ENCODE data around the gene R3HDM2.
"Not testable (repeated sequence)": the region's sequence is repeated elsewhere in the genome, so short reads cannot be mapped to it uniquely, and the experiment has no call there.

R3HDM2 gene

DNA sequence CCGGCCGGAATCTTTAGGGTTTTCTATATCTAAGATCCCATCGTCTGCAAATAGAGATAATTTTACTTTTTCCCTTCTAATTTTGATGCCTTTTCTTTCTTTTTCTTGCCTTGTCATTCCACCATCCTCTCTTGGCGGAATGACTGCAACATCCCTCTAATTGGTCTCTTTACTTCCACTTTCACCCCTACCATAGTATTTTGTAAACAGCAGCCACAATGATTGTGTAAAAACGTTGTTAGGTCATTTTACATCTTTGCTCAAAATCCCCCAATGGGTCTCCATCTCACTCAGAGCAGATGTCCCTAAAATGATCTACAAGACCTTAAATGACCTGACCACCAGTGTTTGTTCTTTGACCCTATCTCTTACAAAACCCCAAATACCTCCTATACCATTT lies 99.9 kb downstream of the R3HDM2 start:
- no peak overlapping the region for H3K9ac ChIP-seq (ENCODE audit: low read length)
- H3K36me3 ChIP-seq (ENCODE audit: control insufficient read depth, low read depth, low read length), result no peaks in the 10 kb centered on the region
- H3K27me3 ChIP-seq (ENCODE audit: control insufficient read depth, insufficient read depth, low read length), result no peaks in the 10 kb centered on the region
- H3K9me3 ChIP-seq (ENCODE audit: control insufficient read depth, low read depth, low read length), result no peaks in the 10 kb centered on the region
- no peak overlapping the region for H3K4me3 ChIP-seq (ENCODE audit: low read length)
- no peak overlapping the region for H3K27ac ChIP-seq (ENCODE audit: low read length)
- H3K4me1 ChIP-seq (ENCODE audit: control insufficient read depth, low read depth, low read length), result no peaks in the 10 kb centered on the region

DNA sequence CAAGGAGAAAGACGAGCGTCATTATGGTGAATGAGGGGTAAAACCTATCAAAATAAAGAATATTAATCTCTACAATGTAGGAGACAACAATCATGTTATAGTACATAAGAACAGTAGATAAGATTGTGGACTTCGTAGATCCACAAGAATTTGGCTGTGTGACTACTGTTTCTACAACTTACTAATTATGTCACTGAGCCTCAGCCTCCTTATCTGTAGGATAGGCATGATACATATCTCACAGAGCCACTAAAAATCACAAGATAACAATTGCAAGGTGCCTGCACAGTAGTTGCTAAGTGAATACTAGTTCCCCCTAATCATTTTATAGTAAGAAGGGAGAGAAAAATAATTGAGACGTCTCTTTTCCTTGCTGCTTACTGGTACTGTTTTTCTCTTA lies 101.6 kb downstream of the R3HDM2 start:
- Histone ChIP-seq H3K9me3 (ENCODE audit: control insufficient read depth, low read depth, low read length) (no peaks in the 10 kb centered on the region), H3K36me3 (ENCODE audit: control insufficient read depth, low read depth, low read length) (no peaks in the 10 kb centered on the region), H3K27ac (ENCODE audit: low read length) (no peak overlapping the region), H3K4me3 (ENCODE audit: low read length) (no peak overlapping the region), H3K9ac (ENCODE audit: low read length) (no peak overlapping the region), H3K4me1 (ENCODE audit: control insufficient read depth, low read depth, low read length) (no peaks in the 10 kb centered on the region), H3K27me3 (ENCODE audit: control insufficient read depth, insufficient read depth, low read length) (no peaks in the 10 kb centered on the region)

DNA sequence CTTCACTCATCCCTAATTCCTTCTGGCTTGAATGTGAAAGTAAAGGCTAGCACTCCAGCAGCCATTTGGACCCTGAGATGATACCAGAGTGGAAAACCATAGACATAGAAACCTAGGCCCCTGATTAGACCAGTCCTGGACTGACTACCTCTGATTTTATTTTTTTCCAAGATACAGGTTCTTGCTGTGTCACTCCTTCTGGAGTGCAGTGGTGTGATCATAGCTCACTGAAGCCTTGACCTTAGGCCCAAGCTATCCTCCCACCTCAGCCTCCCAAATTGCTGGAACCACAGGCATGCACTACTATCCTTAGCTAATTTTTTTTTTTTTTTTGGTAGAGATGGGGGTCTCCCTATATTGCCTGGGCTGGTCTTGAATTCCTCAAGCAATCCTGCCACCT lies 105.4 kb downstream of the R3HDM2 start:
- Histone ChIP-seq H3K4me3 (ENCODE audit: low read length) (no peak overlapping the region), H3K36me3 (ENCODE audit: control insufficient read depth, low read depth, low read length) (no peaks in the 10 kb centered on the region), H3K9ac (ENCODE audit: low read length) (no peak overlapping the region), H3K27me3 (ENCODE audit: control insufficient read depth, insufficient read depth, low read length) (no peaks in the 10 kb centered on the region), H3K27ac (ENCODE audit: low read length) (no peak overlapping the region), H3K9me3 (ENCODE audit: control insufficient read depth, low read depth, low read length) (no peaks in the 10 kb centered on the region), H3K4me1 (ENCODE audit: control insufficient read depth, low read depth, low read length) (no peaks in the 10 kb centered on the region)

DNA sequence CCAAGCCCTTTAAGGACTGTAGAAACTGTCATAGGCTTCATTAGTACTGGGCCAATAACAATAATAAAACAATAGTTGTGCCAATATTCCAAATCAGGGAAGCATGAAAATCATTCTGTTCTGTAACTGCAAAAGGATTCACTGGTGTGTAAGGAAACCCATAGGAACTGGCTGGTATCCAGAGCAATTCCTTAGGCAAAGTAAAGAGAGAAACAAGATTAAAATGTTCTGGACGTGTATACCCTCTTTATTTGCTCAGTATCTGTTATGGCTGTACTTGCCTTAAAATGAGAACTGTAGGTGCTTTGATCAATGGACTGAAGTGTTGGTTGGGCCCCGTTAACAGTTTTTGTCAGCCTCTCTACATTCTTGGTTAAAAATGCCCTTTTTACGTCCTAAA lies 107.4 kb downstream of the R3HDM2 start:
- Histone ChIP-seq H3K9me3 (ENCODE audit: control insufficient read depth, low read depth, low read length) (no peaks in the 10 kb centered on the region), H3K4me3 (ENCODE audit: low read length) (no peak overlapping the region), H3K36me3 (ENCODE audit: control insufficient read depth, low read depth, low read length) (no peaks in the 10 kb centered on the region), H3K9ac (ENCODE audit: low read length) (no peak overlapping the region), H3K27ac (ENCODE audit: low read length) (no peak overlapping the region), H3K27me3 (ENCODE audit: control insufficient read depth, insufficient read depth, low read length) (no peaks in the 10 kb centered on the region), H3K4me1 (ENCODE audit: control insufficient read depth, low read depth, low read length) (no peaks in the 10 kb centered on the region)

DNA sequence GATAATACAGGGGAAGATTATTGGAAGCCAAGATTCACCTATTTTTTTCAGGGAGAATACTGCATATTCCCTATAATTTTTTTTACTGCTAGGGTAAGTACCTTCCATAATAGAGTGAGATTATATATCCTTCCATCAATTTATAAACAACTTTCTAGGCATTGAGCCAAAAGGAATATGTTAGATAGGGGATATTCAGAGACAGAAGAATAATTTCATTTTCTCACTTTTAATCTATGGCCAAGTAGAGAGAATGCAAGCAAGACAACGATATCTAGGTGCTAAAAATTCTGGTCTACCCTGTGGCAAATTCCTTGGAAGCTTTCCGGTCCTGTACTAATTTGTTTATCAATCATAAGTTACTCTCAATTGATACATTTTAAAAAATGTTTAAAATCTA lies 110.2 kb downstream of the R3HDM2 start:
- no peaks in the 10 kb centered on the region for H3K4me1 ChIP-seq (ENCODE audit: control insufficient read depth, low read depth, low read length)
- H3K9ac ChIP-seq (ENCODE audit: low read length), result no peak overlapping the region
- H3K36me3 ChIP-seq (ENCODE audit: control insufficient read depth, low read depth, low read length), result no peaks in the 10 kb centered on the region
- H3K27ac ChIP-seq (ENCODE audit: low read length), result no peak overlapping the region
- no peaks in the 10 kb centered on the region for H3K9me3 ChIP-seq (ENCODE audit: control insufficient read depth, low read depth, low read length)
- no peaks in the 10 kb centered on the region for H3K27me3 ChIP-seq (ENCODE audit: control insufficient read depth, insufficient read depth, low read length)
- H3K4me3 ChIP-seq (ENCODE audit: low read length), result no peak overlapping the region

DNA sequence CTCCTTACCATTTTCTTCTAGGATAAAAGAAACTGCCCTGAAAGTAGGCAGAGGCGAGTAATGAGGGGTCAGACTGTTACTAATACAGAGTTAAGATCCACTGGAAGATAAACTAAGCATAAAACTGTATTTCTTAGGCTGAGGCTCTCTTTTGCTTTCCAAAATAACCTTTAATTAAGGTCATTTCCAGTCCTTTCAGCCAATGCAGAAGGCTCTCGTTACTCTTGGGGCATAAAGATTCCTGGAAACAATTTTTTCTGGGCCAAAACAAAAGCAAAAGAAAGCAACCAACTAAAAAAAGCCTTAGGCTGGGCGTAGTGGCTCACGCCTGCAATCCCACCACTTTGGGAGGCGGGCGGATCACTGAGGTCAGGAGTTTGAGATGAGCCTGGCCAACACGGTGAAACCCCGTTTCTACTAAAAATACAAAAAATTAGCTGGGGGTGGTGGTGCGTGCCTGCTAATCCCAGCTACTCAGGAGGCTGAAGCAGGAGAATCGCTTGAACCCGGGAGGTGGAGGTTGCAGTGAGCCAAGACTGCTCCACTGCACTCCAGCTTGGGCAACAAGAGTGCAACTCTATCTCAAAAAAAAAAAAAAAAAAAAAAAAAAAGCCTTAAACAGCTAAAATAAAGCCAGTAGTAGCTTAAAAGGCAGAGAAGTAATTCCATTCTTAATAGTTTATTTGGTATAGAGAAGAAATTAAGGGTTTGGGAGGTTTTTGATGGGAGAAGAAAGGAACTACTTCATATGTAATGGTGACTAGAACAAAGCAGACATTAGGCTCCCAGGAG lies 111.0 kb downstream of the R3HDM2 start:
- no peaks in the 10 kb centered on the region for H3K9me3 ChIP-seq (ENCODE audit: control insufficient read depth, low read depth, low read length)
- no peaks in the 10 kb centered on the region for H3K36me3 ChIP-seq (ENCODE audit: control insufficient read depth, low read depth, low read length)
- no peaks in the 10 kb centered on the region for H3K4me1 ChIP-seq (ENCODE audit: control insufficient read depth, low read depth, low read length)
- no peak overlapping the region for H3K4me3 ChIP-seq (ENCODE audit: low read length)
- H3K27ac ChIP-seq (ENCODE audit: low read length), result no peak overlapping the region
- H3K27me3 ChIP-seq (ENCODE audit: control insufficient read depth, insufficient read depth, low read length), result no peaks in the 10 kb centered on the region
- no peak overlapping the region for H3K9ac ChIP-seq (ENCODE audit: low read length)

DNA sequence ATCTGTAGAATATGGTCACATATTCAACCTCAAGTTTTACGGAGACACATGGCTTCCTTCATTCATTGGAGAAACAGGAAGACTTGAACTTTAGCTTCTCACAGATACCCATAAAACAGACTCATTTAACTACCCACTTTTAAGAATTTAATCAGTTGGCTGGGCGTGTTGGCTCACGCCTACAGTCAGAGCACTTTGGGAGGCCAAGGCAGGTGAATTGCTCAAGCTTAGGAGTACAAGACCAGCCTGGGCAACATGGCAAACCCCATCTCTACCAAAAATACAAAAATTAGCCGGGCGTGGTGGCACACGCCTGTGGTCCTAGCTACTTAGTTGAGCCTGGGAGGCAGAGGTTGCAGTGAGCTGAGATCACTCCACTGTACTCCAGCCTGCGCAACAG lies 115.2 kb downstream of the R3HDM2 start:
- no peaks in the 10 kb centered on the region for H3K27me3 ChIP-seq (ENCODE audit: control insufficient read depth, insufficient read depth, low read length)
- H3K4me1 ChIP-seq (ENCODE audit: control insufficient read depth, low read depth, low read length), result no peaks in the 10 kb centered on the region
- H3K4me3 ChIP-seq (ENCODE audit: low read length), result no peak overlapping the region
- H3K9ac ChIP-seq (ENCODE audit: low read length), result no peak overlapping the region
- no peaks in the 10 kb centered on the region for H3K36me3 ChIP-seq (ENCODE audit: control insufficient read depth, low read depth, low read length)
- H3K9me3 ChIP-seq (ENCODE audit: control insufficient read depth, low read depth, low read length), result no peaks in the 10 kb centered on the region
- H3K27ac ChIP-seq (ENCODE audit: low read length), result no peak overlapping the region

DNA sequence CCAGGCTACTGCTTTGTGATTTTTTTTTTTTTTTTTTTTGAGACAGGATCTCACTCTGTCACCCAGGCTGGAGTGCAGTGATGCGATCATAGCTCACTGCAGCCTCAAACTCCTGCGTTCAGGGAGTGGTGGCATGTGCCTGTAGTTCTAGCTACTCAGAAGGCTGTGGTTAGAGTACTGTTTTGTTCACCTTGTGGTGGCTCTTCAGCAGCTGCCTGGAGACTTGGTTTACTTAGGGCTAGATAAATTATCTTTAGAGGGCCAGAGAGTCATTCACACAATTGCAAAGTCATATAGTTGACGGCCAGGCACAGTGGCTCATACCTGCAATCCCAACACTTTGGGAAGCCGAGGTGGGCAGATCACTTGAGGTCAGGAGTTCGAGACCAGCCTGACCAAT lies 118.6 kb downstream of the R3HDM2 start:
- not testable (repeated sequence) for H3K9ac ChIP-seq (ENCODE audit: low read length); H3K36me3 ChIP-seq (ENCODE audit: control insufficient read depth, low read depth, low read length); H3K27ac ChIP-seq (ENCODE audit: low read length); H3K4me1 ChIP-seq (ENCODE audit: control insufficient read depth, low read depth, low read length); H3K27me3 ChIP-seq (ENCODE audit: control insufficient read depth, insufficient read depth, low read length); H3K4me3 ChIP-seq (ENCODE audit: low read length); H3K9me3 ChIP-seq (ENCODE audit: control insufficient read depth, low read depth, low read length)

DNA sequence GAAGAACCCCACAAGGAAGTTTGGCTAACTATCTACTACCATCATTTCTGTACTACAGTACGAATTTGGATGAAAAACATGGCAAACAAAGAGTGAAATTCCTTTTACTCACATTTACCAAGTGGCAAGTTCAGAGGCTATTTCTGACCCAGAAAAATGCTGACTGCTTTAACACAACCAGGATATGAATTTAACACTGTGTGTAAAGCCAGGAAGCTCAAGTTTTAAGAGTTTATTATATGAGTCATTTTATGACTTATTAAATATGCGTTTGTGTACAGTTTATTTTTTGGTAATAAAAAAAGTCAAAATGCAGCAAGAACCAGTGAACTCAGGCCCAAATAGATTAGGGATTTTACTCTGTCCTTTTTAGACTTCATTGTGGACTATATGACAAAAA lies 121.4 kb downstream of the R3HDM2 start:
- H3K27me3 ChIP-seq (ENCODE audit: control insufficient read depth, insufficient read depth, low read length), result no peaks in the 10 kb centered on the region
- H3K9ac ChIP-seq (ENCODE audit: low read length), result no peak overlapping the region
- H3K36me3 ChIP-seq (ENCODE audit: control insufficient read depth, low read depth, low read length), result no peaks in the 10 kb centered on the region
- no peak overlapping the region for H3K4me3 ChIP-seq (ENCODE audit: low read length)
- H3K4me1 ChIP-seq (ENCODE audit: control insufficient read depth, low read depth, low read length), result no peaks in the 10 kb centered on the region
- no peak overlapping the region for H3K27ac ChIP-seq (ENCODE audit: low read length)
- H3K9me3 ChIP-seq (ENCODE audit: control insufficient read depth, low read depth, low read length), result no peaks in the 10 kb centered on the region

DNA sequence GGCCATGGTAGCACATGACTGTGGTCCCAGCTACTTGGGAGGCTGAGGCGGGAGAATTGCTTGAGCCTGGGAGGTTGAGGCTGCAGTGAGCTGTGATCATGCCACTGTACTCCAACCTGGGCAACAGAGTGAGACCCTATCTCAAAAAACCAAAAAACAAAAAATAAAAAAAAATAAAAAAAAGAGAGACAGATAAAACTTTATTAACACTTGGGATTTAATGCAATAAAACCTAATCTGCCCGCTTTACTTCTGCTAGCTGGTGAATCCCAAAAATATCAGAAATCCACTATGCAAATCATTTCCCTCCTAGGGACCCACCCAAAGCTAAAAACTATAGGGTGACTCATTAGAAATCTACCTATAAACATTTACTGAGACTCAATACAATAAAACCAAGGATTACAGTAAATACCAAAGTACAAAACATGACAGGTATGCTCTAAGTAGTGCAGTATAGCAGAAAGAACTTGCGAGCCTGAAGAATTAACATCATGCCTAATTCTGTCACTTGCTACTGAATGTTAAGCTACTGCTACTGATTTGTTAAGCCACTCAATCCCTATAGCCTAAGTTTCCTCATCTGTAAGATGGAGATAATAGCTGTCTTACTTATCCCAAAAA lies 129.8 kb downstream of the R3HDM2 start:
- no peaks in the 10 kb centered on the region for H3K27me3 ChIP-seq (ENCODE audit: control insufficient read depth, insufficient read depth, low read length)
- no peak overlapping the region for H3K27ac ChIP-seq (ENCODE audit: low read length)
- no peaks in the 10 kb centered on the region for H3K9me3 ChIP-seq (ENCODE audit: control insufficient read depth, low read depth, low read length)
- H3K9ac ChIP-seq (ENCODE audit: low read length), result no peak overlapping the region
- peaks cover 6% of the 10 kb centered on the region for H3K36me3 ChIP-seq (ENCODE audit: control insufficient read depth, low read depth, low read length)
- H3K4me3 ChIP-seq (ENCODE audit: low read length), result no peak overlapping the region
- H3K4me1 ChIP-seq (ENCODE audit: control insufficient read depth, low read depth, low read length), result peaks cover 7% of the 10 kb centered on the region

DNA sequence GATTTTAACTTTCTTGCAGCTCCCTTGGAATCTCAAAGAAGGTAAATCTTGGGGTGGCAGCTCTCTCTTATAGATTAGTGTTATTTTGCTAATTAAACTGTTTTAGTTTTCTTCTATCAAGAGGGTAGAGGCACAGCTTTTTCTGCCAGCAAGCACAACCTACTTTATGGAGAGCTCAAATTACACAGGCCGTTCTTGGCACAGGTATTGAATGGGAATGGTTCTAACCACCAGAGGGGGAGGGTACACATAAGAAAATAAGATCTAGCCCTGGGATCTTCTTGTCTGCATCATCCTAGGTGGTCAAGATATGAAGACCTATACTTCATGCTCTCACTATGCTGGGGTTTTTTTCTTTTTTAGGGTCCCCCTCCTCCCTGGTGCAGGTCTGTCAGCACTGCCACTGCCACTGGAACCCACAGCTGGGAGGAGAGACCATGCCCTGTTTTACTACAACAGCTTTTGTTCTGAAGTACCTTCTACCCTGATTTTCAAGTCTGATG lies 131.3 kb downstream of the R3HDM2 start:
- H3K27ac ChIP-seq (ENCODE audit: low read length), result no peak overlapping the region
- H3K9me3 ChIP-seq (ENCODE audit: control insufficient read depth, low read depth, low read length), result no peaks in the 10 kb centered on the region
- no peak overlapping the region for H3K4me3 ChIP-seq (ENCODE audit: low read length)
- H3K4me1 ChIP-seq (ENCODE audit: control insufficient read depth, low read depth, low read length), result peaks cover 7% of the 10 kb centered on the region
- peaks cover 6% of the 10 kb centered on the region for H3K36me3 ChIP-seq (ENCODE audit: control insufficient read depth, low read depth, low read length)
- H3K9ac ChIP-seq (ENCODE audit: low read length), result no peak overlapping the region
- H3K27me3 ChIP-seq (ENCODE audit: control insufficient read depth, insufficient read depth, low read length), result no peaks in the 10 kb centered on the region

DNA sequence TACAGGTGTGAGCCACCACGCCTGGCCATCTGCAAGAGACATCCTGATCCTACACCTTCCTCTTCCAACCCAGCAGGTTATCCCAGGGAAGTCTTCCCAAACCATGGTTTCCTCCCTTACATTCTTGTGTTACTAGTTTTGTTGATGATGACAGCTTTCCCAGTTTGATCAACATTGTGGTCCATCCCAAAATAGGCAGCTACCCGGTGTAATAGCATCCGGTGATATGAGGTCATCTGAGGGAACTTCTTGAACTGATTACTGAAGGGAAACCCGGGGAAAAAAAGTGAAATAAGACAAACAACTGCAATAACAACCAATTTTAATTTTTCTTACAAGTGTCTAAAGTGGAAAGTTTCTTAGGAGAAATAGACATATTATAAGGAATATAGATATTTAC lies 134.6 kb downstream of the R3HDM2 start:
- no peaks in the 10 kb centered on the region for H3K9me3 ChIP-seq (ENCODE audit: control insufficient read depth, low read depth, low read length)
- no peak overlapping the region for H3K4me3 ChIP-seq (ENCODE audit: low read length)
- H3K36me3 ChIP-seq (ENCODE audit: control insufficient read depth, low read depth, low read length), result peaks cover 19% of the 10 kb centered on the region
- H3K4me1 ChIP-seq (ENCODE audit: control insufficient read depth, low read depth, low read length), result peaks cover 7% of the 10 kb centered on the region
- no peak overlapping the region for H3K9ac ChIP-seq (ENCODE audit: low read length)
- H3K27ac ChIP-seq (ENCODE audit: low read length), result no peak overlapping the region
- no peaks in the 10 kb centered on the region for H3K27me3 ChIP-seq (ENCODE audit: control insufficient read depth, insufficient read depth, low read length)
